ENCODE results near the gene TRAPPC2L. TPM values are rescaled to one million over a fixed set of nuclear protein-coding genes. Genes with fewer than 3 reads are reported as not detected.

TRAPPC2L gene
- total and polyA plus RNA-seq, 10 donors, result 28.9 to 87.5 (median 41.7) TPM

DNA sequence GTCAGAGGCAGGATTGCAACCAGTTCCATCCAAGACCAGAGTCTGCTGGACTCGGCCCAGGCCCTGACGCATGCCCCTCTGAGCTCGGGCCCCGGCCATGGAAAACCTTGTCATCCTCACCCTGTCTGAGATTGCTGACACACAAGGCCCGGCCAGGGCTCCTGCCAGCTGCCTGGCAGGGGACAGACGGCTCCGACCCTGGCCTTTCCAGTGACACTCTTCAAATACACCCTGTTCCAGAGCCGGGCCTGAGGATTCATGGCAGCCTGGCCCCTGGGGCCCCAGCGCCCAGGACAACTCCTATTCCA lies 12.7 kb downstream of the TRAPPC2L start:
- 58 to 79% (median 79%) methylated on average over 7 to 9 of the region's 9 CpGs for WGBS, 5 donors
- no peak for TF ChIP-seq POLR2A (IDR thresholded peaks at IDR 0.05)
- TF ChIP-seq, protein P1, sequence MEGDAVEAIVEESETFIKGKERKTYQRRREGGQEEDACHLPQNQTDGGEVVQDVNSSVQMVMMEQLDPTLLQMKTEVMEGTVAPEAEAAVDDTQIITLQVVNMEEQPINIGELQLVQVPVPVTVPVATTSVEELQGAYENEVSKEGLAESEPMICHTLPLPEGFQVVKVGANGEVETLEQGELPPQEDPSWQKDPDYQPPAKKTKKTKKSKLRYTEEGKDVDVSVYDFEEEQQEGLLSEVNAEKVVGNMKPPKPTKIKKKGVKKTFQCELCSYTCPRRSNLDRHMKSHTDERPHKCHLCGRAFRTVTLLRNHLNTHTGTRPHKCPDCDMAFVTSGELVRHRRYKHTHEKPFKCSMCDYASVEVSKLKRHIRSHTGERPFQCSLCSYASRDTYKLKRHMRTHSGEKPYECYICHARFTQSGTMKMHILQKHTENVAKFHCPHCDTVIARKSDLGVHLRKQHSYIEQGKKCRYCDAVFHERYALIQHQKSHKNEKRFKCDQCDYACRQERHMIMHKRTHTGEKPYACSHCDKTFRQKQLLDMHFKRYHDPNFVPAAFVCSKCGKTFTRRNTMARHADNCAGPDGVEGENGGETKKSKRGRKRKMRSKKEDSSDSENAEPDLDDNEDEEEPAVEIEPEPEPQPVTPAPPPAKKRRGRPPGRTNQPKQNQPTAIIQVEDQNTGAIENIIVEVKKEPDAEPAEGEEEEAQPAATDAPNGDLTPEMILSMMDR (IDR thresholded peaks at IDR 0.05 in 8 of 11, conservative IDR thresholded peaks at IDR 0.05 in 3 of 11), result no peak
- peak in 2 of 3 donors; percentile 35 to 40 for TF ChIP-seq POLR2AphosphoS5 (IDR thresholded peaks at IDR 0.05)
- H3K9me3 ChIP-seq, result no peaks in the 10 kb centered on the region
- peaks cover 0 to 41% (median 12%) of the 10 kb centered on the region in 7 donors for H3K27me3 ChIP-seq (replicated peaks in 1 of 7)
- intact Hi-C loops (cut with DNase I; ENCODE audit: low total_unique reads), result no loop called here
- no peak overlapping the region for H3K4me3 ChIP-seq
- no peak for DNase-seq
- H3K27ac ChIP-seq, result no peak overlapping the region
- peaks cover 0 to 9% (median 0%) of the 10 kb centered on the region in 6 donors for H3K36me3 ChIP-seq
- H3K4me1 ChIP-seq, result peaks cover 0 to 23% (median 15%) of the 10 kb centered on the region in 6 donors

DNA sequence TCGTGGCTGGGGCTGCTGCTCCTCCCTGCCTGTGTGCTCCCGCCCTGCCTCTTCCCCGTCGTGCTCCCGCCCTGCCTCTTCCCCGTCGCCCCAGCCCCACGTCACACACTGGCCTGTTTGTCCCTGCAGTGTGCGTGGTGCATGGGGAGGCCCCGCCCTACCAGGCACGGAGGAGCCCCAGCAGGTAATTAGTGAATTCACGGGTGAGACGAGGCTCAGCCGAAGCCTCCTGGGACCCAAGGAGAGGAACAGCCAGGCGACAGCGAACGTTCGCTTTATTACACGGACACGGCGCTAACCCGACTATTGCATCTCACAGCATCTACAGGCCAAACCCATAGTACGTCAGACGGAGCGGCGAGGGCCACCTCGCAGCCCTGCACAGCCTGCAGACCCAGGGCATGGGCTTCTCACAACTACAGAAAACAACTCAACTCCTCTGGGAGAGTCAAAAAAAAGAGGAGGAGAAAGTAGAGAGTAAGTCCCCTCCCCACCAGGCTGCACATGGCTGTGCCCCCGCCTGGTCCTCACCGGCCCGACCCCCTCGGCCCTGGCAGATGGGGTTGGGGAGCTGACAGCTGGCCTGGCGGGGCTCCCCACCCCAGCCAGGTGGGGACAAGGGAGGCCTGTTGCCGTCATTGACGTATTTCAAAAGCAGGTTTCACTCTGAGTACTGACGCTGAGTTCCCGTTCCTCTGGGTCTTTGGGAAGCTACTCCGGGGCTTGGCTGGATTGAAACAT lies 13.9 kb downstream of the TRAPPC2L start:
- no peak overlapping the region for H3K27ac ChIP-seq
- peaks cover 0 to 26% (median 15%) of the 10 kb centered on the region in 6 donors for H3K4me1 ChIP-seq
- 33 to 48% (median 40%) methylated on average over 34 to 37 of the region's 37 CpGs for WGBS, 5 donors
- H3K36me3 ChIP-seq, result peaks cover 0 to 20% (median 0%) of the 10 kb centered on the region in 6 donors
- intact Hi-C loops (cut with DNase I; ENCODE audit: low total_unique reads), result no loop called here
- H3K4me3 ChIP-seq, result peak overlapping the region in 1 of 8 donors; percentile 40
- no peak for DNase-seq
- H3K9me3 ChIP-seq, result no peaks in the 10 kb centered on the region
- H3K27me3 ChIP-seq (replicated peaks in 1 of 7), result peaks cover 0 to 41% (median 12%) of the 10 kb centered on the region in 7 donors
- TF ChIP-seq POLR2AphosphoS5 (IDR thresholded peaks at IDR 0.05) (peak in 2 of 3 donors; percentile 24 to 59), POLR2A (IDR thresholded peaks at IDR 0.05) (no peak)

DNA sequence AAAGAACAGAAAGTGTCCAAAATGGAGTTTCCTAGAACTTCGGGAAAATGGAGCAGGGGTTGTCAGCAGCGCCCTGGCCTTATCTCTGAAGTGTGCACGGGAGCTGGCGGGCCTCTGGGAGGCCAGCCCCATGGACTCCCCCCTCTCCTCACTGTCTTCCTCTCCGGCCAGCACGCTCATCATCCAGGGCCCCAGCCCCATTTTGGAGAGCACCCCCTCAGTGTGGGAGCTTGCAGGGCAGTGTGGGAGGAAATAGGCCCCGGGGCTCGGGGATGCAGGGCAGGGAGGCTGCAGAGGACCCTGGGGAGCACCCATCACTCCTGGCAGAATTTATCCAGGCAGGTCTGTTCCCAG lies 14.4 kb downstream of the TRAPPC2L start:
- H3K27ac ChIP-seq, result no peak overlapping the region
- peaks cover 0 to 31% (median 19%) of the 10 kb centered on the region in 6 donors for H3K4me1 ChIP-seq
- TF ChIP-seq POLR2AphosphoS5 (IDR thresholded peaks at IDR 0.05) (no peak), POLR2A (IDR thresholded peaks at IDR 0.05) (no peak)
- TF ChIP-seq, protein P1 (IDR thresholded peaks at IDR 0.05 in 8 of 11, conservative IDR thresholded peaks at IDR 0.05 in 3 of 11), result no peak
- intact Hi-C loops (cut with DNase I; ENCODE audit: low total_unique reads), result no loop called here
- peak overlapping the region in 1 of 8 donors; percentile 40 for H3K4me3 ChIP-seq
- WGBS, 5 donors, result 12 to 35% (median 16%) methylated on average over 6 to 8 of the region's 8 CpGs
- peaks cover 0 to 26% (median 1%) of the 10 kb centered on the region in 6 donors for H3K36me3 ChIP-seq
- no peak for DNase-seq
- peaks cover 0 to 41% (median 12%) of the 10 kb centered on the region in 7 donors for H3K27me3 ChIP-seq (replicated peaks in 1 of 7)
- H3K9me3 ChIP-seq, result no peaks in the 10 kb centered on the region

DNA sequence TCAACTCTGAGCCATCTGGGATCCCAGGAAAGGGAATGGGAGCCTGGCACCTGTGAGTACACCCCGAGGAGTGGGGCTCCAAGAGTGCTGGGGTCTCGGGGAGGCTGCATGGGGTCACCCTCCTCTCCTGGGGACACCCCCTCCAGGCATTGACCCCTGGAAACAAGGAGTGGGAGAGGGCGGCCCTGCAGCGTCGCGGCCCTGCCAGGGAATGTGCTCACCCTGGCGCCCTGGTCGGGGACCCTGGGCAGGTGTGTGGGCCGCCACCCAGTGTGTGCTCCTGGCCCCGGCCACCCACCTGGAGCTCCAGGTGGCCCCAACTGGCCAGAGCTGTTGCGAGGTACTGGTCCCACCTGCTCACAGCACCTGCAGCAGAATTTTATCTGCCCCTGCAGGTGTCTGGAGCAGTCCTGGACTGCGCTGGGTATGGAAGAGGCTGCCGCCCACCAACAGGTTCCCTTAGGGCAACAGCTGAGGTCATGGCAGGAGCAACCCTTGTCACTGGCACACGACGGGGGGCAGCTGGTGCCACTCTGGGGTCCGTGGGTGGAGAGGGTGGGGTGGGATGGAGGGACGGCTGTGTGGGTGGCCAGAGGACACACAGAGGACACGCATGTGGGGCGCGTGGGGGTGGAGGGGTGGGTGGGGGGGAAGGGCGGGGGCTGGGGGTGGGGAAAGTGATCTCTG lies 14.9 kb downstream of the TRAPPC2L start:
- TF ChIP-seq POLR2AphosphoS5 (IDR thresholded peaks at IDR 0.05) (peak in 1 of 3 donors; percentile 13), POLR2A (IDR thresholded peaks at IDR 0.05) (no peak)
- TF ChIP-seq, protein P1 (IDR thresholded peaks at IDR 0.05 in 8 of 11, conservative IDR thresholded peaks at IDR 0.05 in 3 of 11), result no peak

More for the DNA sequence above, 14.9 kb downstream of the TRAPPC2L start:
- Histone ChIP-seq H3K36me3 (peaks cover 0 to 31% (median 6%) of the 10 kb centered on the region in 6 donors), H3K9me3 (no peaks in the 10 kb centered on the region), H3K4me3 (no peak overlapping the region), H3K27ac (no peak overlapping the region), H3K4me1 (peaks cover 0 to 37% (median 25%) of the 10 kb centered on the region in 6 donors), H3K27me3 (replicated peaks in 1 of 7) (peaks cover 0 to 41% (median 12%) of the 10 kb centered on the region in 7 donors)
- intact Hi-C loops (cut with DNase I; ENCODE audit: low total_unique reads), result no loop called here
- no peak for DNase-seq
- WGBS, 5 donors, result 64 to 75% (median 69%) methylated on average over 12 to 21 of the region's 21 CpGs
